ENCODE results near the gene AZIN2.
"Not testable (repeated sequence)": the region's sequence is repeated elsewhere in the genome, so short reads cannot be mapped to it uniquely, and the experiment has no call there.

The AZIN2 gene

GRCh38 chr1:33131191-33131590 lies 50.2 kb downstream of the AZIN2 start:
- DNase-seq: no peak

GRCh38 chr1:33132549-33132948 lies 51.6 kb downstream of the AZIN2 start:
- DNase-seq: no peak

DNA sequence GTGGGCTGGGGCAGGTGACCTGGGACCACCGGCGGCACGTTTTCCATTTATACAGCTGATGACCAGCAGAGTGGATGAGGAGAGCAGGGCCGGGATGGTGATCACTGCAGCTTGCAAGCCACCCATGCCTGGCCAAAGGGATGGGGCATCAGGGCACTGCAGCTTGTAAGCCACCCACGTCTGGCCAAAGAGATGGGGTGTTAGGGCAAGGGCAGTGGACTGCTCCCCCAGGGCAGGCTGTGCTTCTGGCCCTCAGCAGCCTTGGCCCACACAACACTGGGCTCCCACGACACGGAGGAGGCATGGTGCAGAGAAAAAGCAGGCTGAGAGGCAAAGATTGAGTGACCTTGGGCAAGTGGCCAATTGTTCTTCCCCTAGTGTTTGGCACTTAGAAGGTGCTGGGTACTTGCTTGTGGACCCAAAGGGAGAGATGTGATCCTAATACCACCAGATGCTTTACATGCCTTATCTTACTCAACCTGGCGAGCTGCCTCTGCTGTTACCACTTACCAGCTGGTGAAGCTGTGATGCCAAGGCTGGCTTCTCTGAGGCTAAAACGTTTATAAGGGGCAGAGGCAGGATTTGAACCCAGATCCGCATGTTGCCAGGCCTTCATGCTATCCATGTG lies 52.6 kb downstream of the AZIN2 start:
- DNase-seq: no peak

- not testable (repeated sequence) for DNase-seq
Measured at GRCh38 chr1:33136041-33136440, 55.1 kb downstream of the AZIN2 start.

- no peak for DNase-seq
Measured at GRCh38 chr1:33137800-33138199, 56.8 kb downstream of the AZIN2 start.

- no peak for DNase-seq
Measured at GRCh38 chr1:33140153-33141149, 59.5 kb downstream of the AZIN2 start.

GRCh38 chr1:33141216-33141615 lies 60.3 kb downstream of the AZIN2 start:
- no peak for DNase-seq

DNA sequence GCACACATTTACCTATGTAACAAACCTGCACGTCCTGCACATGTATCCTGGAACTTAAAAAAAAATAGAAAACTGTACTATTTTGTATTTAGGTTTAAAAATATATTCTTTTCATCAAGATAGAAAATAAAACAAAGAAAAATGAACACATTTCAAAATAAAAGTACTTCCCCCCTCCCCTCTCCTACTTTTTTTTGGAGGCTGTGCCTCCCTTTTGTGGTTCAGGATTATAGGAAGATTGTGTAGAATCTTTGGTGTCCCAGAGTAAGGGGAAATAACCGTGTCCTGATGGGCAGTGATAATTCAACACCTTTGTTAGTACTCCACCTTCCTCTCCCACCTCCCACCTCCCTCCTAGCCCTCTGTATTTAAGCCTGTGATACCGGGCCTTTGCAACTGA lies 60.8 kb downstream of the AZIN2 start:
- DNase-seq: no peak

DNA sequence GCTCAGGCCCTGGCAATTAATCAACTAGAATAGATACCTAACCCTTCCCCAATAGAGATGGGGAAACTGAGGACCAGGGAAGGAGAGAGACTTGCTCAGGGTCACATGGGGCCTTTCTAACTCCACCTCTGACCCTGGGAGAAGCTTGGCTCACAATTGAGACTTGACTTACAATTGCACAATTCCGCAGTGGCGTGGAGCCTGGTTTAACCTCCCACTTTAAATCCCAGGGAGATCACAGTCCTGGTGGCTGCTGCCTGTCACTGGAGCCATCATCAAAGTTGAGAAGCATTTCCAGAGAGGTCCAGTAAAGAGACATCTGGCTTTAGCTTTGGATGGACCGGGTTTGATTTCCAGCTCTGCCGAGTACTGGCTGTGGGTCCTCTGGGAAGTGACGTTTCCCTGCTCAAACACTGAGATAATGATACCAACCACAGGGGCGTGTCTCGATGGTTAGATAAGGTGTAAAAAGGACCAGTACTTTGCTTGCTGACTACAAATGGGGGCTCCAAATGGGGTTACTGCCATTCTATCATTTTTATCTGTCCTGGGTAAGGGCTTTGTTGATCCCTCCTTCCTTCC lies 61.6 kb downstream of the AZIN2 start:
- DNase-seq: no peak

DNA sequence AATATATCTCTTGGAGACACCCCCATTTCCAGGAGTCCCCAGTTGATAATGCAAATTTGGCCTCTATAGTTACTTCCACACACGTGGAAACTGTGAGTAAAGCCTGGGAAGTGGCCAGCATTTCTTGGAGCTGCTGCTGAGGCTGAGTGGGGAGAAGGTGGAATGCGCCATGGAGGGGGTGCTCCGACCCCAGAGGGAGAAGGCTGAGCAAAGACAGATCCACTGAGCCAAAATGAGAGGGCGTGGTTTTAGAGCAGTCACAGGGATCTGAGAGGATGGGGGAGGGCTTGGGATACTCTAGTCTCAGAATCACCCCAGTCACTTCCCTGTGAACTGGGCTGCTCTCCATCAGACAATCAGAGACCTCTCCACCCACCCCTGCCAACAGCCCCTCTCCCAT lies 62.2 kb downstream of the AZIN2 start:
- no peak for DNase-seq

- DNase-seq: no peak
Measured at GRCh38 chr1:33143698-33144097, 62.7 kb downstream of the AZIN2 start.

DNA sequence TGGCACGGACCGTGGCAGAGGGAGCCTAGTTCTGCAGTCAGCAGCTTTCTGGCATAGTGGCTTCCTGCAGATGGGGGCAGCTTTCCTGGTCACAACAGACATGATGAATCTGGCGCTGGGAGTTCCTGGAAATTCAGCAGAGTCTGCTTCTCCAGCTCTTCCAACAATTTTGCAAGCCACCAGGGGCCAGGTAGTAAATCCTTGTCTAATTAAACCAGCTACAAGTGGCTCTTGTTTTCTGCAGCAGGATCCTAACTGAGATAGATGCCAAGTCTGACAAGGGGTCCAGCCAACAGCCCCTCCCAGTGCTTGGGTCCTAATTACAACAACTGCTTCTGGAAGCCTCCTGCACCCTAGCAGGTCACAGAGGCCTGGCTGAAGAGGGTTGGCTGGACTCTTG lies 65.0 kb downstream of the AZIN2 start:
- DNase-seq: no peak

- DNase-seq: no peak
Measured at GRCh38 chr1:33147275-33147996, 66.5 kb downstream of the AZIN2 start.

- no peak for DNase-seq
Measured at GRCh38 chr1:33147997-33148314, 67.0 kb downstream of the AZIN2 start.

- DNase-seq: no peak
Measured at GRCh38 chr1:33148615-33149014, 67.7 kb downstream of the AZIN2 start.

DNA sequence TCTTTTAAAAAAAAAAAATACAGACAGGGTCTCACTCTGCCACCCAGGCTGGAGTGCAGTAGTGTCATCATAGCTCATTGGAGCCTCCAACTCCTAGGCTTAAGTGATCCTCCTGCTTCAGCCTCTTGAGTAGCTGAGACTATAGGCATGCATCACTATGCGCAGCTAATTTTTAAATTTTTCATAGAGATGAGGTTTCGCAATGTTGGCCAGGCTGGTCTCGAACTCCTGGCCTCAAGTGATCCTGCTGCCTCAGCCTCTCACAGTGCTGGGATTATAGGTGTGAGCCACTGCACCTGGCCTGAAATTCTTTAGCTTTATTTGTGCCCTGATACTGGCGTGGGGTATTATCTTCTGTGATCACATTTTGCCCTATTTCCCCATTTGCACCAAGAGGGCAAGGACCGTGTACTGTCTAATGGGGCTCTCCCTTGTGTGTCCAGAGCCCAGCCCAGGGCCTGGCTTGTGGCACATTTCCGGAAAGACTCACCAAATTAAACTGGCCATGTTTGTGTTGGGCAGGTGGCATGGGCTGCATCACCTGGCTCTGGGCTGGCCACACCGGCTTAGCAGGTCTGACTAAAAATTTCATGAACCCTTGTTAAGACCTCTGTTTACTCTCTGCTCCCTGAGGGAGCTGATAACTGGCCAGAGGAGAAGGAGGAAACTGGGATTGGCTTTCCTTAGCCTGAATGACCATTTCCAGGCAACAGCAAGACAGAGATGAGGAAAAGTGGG lies 68.7 kb downstream of the AZIN2 start:
- no peak for DNase-seq

- DNase-seq: no peak
Measured at GRCh38 chr1:33150522-33150921, 69.6 kb downstream of the AZIN2 start.

GRCh38 chr1:33151116-33151515 lies 70.2 kb downstream of the AZIN2 start:
- no peak for DNase-seq

DNA sequence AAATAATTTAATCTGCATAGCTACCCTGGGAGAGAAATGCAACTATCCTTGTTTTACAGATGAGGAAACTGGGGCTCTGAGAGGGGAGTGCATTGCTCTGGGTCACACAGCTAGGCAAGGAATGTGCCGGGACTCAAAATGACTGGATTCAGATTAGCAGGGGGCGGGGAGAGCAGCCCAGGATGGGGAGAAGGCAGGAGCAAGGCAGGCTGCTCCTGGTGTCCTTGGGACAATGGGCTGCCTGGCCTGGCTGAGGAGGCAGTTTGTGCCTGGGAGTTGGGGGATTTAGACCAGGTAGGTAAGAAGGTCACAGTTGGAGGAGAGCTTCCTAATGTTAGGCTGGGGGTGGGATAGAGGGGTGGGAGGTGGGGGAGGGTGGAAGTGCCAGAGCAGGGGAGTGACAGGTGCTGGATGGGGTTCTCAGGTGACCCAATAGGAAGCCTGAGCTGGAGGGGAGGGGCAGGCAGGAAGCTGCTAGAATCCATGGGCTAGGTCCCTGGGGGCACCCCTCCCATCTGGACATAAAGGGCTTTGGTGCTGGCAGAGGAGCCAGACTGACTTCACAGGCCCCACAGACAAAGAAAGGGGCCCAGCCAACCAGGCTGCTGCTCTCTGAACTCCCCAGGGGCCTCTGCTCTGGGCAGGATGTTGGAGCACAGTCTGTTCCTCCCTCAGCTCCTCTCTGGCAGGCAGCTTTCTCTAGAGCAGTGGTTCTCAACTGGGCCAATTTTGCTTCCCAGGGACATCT lies 71.9 kb downstream of the AZIN2 start:
- DNase-seq: peak; percentile 24 to 52

- no peak for DNase-seq
Measured at GRCh38 chr1:33153650-33154049, 72.7 kb downstream of the AZIN2 start.

GRCh38 chr1:33155877-33156538 lies 75.1 kb downstream of the AZIN2 start:
- DNase-seq: no peak
